Neural crest cell (in vitro differentiated cells): ENCODE data around the gene NIN. TPM values are rescaled to one million over a fixed set of nuclear protein-coding genes. Genes with fewer than 3 reads are reported as not detected.

Source experiments
- DNase-seq: peaks from one replicate; pipeline ENCODE4 v3.0.0; 2021; ENCODE audit warnings: low read depth, mixed read lengths, low spot score
- H3K27ac Mint-ChIP-seq: one replicate; pipeline ENCODE4 v1.8.0; 2021; ENCODE audit warnings: mild to moderate bottlenecking, mixed read lengths; ENCODE audit not compliant: unreplicated experiment
- H3K27me3 Mint-ChIP-seq: 2 replicates; pipeline ENCODE4 v1.8.0; 2021; ENCODE audit warnings: low read depth, mild to moderate bottlenecking, mixed read lengths
- H3K36me3 Mint-ChIP-seq: 2 replicates; pipeline ENCODE4 v1.8.0; 2021; ENCODE audit warnings: low read depth, mild to moderate bottlenecking, mixed read lengths
- H3K4me1 Mint-ChIP-seq: 2 replicates; pipeline ENCODE4 v1.8.0; 2021; ENCODE audit warnings: mixed read lengths
- H3K4me3 Mint-ChIP-seq: one replicate; pipeline ENCODE4 v1.8.0; 2021; ENCODE audit warnings: mild to moderate bottlenecking, mixed read lengths
- H3K9me3 Mint-ChIP-seq: 2 replicates; pipeline ENCODE4 v1.8.0; 2021; ENCODE audit warnings: mixed read lengths
- total RNA-seq: library from RNA; stranded (reverse); gene quantifications from 2 replicates; pipeline ENCODE4 v1.2.1, GENCODE V29; 2021
- TF ChIP-seq, protein P1 (sequence below): fragments of 200-600 bp; sonication (generic); conservative IDR thresholded peaks from 2 replicates; pipeline ENCODE4 v1.5.0; 2021; ENCODE audit warnings: antibody characterized with exemption, mild to moderate bottlenecking

Gene NIN
- total RNA-seq, 1 donor from 2014 or later: 94.9 TPM

DNA sequence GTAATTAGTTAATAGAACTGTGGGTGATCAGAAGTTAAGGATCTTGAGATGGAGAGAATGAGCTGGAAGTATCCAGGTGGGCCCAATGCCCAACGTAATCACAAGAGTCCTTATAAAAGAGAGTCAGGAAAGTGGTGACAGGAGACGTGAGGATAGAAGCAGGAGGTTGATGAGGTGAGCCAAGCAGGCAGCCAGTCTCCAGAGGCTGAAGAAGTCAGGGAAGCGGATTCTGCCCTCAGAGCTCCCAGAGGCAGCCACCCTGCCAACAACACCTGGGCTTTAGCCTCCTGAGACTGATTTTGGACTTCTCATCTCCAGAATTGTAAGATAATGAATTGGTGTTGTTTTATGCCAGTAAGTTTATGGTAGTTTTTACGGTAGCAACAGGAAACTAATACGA, 152.8 kb downstream of the NIN start:
- peaks cover 2% of the 10 kb centered on the region for H3K9me3 Mint-ChIP-seq
- no peak for DNase-seq
- H3K4me3 Mint-ChIP-seq: no peak overlapping the region

DNA sequence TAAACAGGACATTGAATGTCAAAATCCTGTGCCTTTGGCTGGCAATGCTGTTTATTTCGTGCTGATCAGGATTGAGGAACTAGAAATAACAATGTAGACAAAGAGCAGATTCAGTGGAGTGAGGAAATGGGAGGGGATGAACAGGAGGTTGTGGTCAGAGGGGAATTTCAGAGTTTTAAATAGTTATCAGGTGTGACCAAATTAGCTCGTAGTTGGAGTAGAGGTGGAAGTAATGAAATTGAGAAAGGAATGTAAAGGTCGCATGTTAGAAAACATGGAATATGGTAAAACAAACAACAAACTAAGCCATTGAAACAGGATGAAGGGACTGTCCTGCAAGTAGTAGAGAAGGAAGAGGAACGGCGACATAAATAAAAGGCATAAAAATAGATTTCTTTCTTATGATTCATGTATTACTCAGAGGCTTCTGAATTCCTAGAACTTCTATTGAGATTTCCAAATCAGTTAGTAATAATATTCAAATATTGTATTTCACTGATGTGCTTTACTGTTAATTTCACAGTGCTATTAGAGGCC, 153.4 kb downstream of the NIN start:
- Mint-ChIP-seq H3K27ac (no peak overlapping the region), H3K27me3 (no peaks in the 10 kb centered on the region), H3K36me3 (no peaks in the 10 kb centered on the region), H3K4me1 (peaks cover 5% of the 10 kb centered on the region), H3K9me3 (peaks cover 2% of the 10 kb centered on the region), H3K4me3 (no peak overlapping the region)
- no peak for DNase-seq
- TF ChIP-seq, protein P1, sequence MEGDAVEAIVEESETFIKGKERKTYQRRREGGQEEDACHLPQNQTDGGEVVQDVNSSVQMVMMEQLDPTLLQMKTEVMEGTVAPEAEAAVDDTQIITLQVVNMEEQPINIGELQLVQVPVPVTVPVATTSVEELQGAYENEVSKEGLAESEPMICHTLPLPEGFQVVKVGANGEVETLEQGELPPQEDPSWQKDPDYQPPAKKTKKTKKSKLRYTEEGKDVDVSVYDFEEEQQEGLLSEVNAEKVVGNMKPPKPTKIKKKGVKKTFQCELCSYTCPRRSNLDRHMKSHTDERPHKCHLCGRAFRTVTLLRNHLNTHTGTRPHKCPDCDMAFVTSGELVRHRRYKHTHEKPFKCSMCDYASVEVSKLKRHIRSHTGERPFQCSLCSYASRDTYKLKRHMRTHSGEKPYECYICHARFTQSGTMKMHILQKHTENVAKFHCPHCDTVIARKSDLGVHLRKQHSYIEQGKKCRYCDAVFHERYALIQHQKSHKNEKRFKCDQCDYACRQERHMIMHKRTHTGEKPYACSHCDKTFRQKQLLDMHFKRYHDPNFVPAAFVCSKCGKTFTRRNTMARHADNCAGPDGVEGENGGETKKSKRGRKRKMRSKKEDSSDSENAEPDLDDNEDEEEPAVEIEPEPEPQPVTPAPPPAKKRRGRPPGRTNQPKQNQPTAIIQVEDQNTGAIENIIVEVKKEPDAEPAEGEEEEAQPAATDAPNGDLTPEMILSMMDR: no peak

More for the DNA sequence above, 152.8 kb downstream of the NIN start:
- no peak overlapping the region for H3K27ac Mint-ChIP-seq
- no peaks in the 10 kb centered on the region for H3K27me3 Mint-ChIP-seq
- H3K36me3 Mint-ChIP-seq: no peaks in the 10 kb centered on the region
- TF ChIP-seq, protein P1: no peak
- peaks cover 5% of the 10 kb centered on the region for H3K4me1 Mint-ChIP-seq

DNA sequence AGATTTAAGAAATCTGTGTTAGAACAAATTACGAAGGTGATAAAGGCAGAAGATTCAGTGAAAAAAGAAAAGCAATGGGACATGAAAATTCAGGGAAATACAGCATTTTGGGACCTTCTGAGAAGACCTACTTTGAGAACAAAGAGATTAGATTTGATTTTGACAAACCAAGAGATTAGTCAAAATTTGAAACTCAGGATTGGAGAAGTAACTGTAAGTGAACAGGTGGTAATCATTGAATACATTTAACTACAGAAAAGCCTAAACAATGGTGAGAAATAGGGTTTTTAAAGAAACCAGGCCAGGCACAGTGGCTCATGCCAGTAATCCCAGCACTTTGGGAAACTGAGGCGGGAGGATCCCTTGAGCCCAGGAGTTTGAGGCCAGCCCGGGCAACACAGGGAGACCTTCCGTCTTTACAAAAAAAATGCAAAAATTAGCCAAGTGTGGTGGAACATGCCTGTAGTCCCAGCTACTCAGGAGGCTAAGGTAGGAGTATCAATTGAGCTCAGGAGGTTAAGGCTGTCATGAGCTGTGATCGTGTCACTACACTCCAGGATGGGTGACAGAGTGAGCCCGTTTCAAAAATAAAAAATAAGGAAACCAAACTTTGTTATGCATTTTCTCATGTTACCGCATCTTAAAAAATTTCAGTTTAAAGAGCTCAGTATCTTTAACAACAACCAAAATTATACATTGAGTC, 154.0 kb downstream of the NIN start:
- peaks cover 5% of the 10 kb centered on the region for H3K4me1 Mint-ChIP-seq
- no peak overlapping the region for H3K27ac Mint-ChIP-seq

DNA sequence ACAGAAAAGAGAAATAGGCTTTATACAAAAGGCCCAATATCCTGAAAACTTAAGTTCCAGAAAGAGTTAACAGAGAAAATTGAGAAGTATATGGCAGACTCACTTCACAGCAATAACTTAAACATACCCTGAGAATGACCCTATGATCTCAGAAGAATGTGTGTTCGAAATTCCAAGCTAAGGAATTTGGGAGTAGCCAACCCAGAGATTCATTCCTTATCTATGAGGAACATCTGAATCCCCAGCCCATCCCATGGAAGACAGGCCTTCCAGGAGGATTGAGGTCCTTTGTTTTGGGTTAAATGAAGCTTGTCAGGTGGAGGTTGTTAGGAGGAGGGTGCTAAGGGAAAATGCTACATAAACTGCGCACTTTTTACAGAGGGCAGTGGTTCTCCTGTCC, 155.4 kb downstream of the NIN start:
- no peak overlapping the region for H3K4me3 Mint-ChIP-seq

More for the DNA sequence above, 154.0 kb downstream of the NIN start:
- peaks cover 2% of the 10 kb centered on the region for H3K9me3 Mint-ChIP-seq
- H3K27me3 Mint-ChIP-seq: no peaks in the 10 kb centered on the region
- TF ChIP-seq, protein P1: no peak
- H3K4me3 Mint-ChIP-seq: no peak overlapping the region
- no peak for DNase-seq
- H3K36me3 Mint-ChIP-seq: no peaks in the 10 kb centered on the region

DNA sequence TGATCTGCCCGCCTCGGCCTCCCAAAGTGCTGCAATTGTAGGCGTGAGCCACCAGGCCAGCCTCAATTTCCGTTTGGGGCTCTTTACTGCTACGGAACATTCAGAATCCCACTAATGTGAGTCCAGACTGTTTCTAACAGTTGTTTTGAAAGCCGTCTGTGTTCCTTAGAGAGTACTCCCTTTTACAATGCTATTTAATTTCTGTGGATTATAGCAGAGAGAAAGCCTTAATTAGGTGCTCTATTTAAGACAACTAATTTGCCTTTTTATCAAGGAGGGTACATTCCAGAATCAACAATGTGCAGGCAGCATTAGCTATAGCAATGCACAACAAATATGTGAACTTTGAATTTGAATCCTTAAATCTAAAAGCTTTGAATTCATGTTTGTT, 160.1 kb downstream of the NIN start:
- TF ChIP-seq, protein P1: no peak
- no peaks in the 10 kb centered on the region for H3K27me3 Mint-ChIP-seq
- no peaks in the 10 kb centered on the region for H3K9me3 Mint-ChIP-seq
- no peak for DNase-seq
- peaks cover 14% of the 10 kb centered on the region for H3K4me1 Mint-ChIP-seq
- peak overlapping the region; percentile 8 for H3K4me3 Mint-ChIP-seq
- H3K27ac Mint-ChIP-seq: no peak overlapping the region
- no peaks in the 10 kb centered on the region for H3K36me3 Mint-ChIP-seq

More for the DNA sequence above, 155.4 kb downstream of the NIN start:
- DNase-seq: no peak
- Mint-ChIP-seq H3K27ac (no peak overlapping the region), H3K4me1 (peaks cover 5% of the 10 kb centered on the region), H3K27me3 (no peaks in the 10 kb centered on the region), H3K9me3 (peaks cover under 1% of the 10 kb centered on the region), H3K36me3 (no peaks in the 10 kb centered on the region)
- TF ChIP-seq, protein P1: no peak
